Measurements from ENCODE around the gene GLYR1.

Gene GLYR1

GRCh38 chr16:4763791-4764190 is 83.3 kb downstream of the GLYR1 start:
- no peak for TF ChIP-seq CTCF (IDR thresholded peaks at IDR 0.05; ENCODE audit: low read depth, low read length, missing control alignments)
- no peak for DNase-seq (ENCODE audit: extremely low read depth, low read depth)
- H3K4me3 ChIP-seq (replicated peaks; ENCODE audit: low read depth, low read length) = no peak overlapping the region

- no peak for DNase-seq (ENCODE audit: extremely low read depth, low read depth)
- no peak overlapping the region for H3K4me3 ChIP-seq (replicated peaks; ENCODE audit: low read depth, low read length)
- no peak for TF ChIP-seq CTCF (IDR thresholded peaks at IDR 0.05; ENCODE audit: low read depth, low read length, missing control alignments)
These were observed 84.9 kb downstream of the GLYR1 start for GRCh38 chr16:4762205-4762604.

- no peak for TF ChIP-seq CTCF (IDR thresholded peaks at IDR 0.05; ENCODE audit: low read depth, low read length, missing control alignments)
- H3K4me3 ChIP-seq (replicated peaks; ENCODE audit: low read depth, low read length) = no peak overlapping the region
- no peak for DNase-seq (ENCODE audit: extremely low read depth, low read depth)
These were observed 86.7 kb downstream of the GLYR1 start for GRCh38 chr16:4760221-4760910.

- TF ChIP-seq CTCF (IDR thresholded peaks at IDR 0.05; ENCODE audit: low read depth, low read length, missing control alignments) = no peak
- no peak overlapping the region for H3K4me3 ChIP-seq (replicated peaks; ENCODE audit: low read depth, low read length)
- no peak for DNase-seq (ENCODE audit: extremely low read depth, low read depth)
These were observed 91.4 kb downstream of the GLYR1 start for GRCh38 chr16:4755687-4756086.

- H3K4me3 ChIP-seq (replicated peaks; ENCODE audit: low read depth, low read length) = no peak overlapping the region
- DNase-seq (ENCODE audit: extremely low read depth, low read depth) = no peak
- no peak for TF ChIP-seq CTCF (IDR thresholded peaks at IDR 0.05; ENCODE audit: low read depth, low read length, missing control alignments)
These were observed 92.2 kb downstream of the GLYR1 start for GRCh38 chr16:4754865-4755264.

GRCh38 chr16:4753227-4753626 is 93.9 kb downstream of the GLYR1 start:
- H3K4me3 ChIP-seq (replicated peaks; ENCODE audit: low read depth, low read length) = no peak overlapping the region
- DNase-seq (ENCODE audit: extremely low read depth, low read depth) = no peak
- no peak for TF ChIP-seq CTCF (IDR thresholded peaks at IDR 0.05; ENCODE audit: low read depth, low read length, missing control alignments)
